GM19397 (cell line): Measurements from ENCODE around the gene MYH7.
"Not testable (repeated sequence)": the region's sequence is repeated elsewhere in the genome, so short reads cannot be mapped to it uniquely, and the experiment has no call there.

Experiments used
- ATAC-seq: cut with Tn5 transposase; IDR thresholded peaks from one replicate; pipeline ENCODE4 v1.9.1; 2021; ENCODE audit warnings: mild to moderate bottlenecking, moderate library complexity; ENCODE audit not compliant: unreplicated experiment

Gene MYH7

GRCh38 chr14:23408307-23408630, 27.2 kb downstream of the MYH7 start:
- no peak for ATAC-seq

- ATAC-seq, result no peak
Measured at GRCh38 chr14:23407516-23408306, 27.7 kb downstream of the MYH7 start, which contains the start of gene MYH6. TSS of gene MYH6 (minus strand) at chr14:23408273. CDS start at chr14:23407223, 1,050 bp downstream.

GRCh38 chr14:23406725-23407355, 28.6 kb downstream of the MYH7 start:
- ATAC-seq, result no peak

- no peak for ATAC-seq
Measured at GRCh38 chr14:23406244-23406643, 29.2 kb downstream of the MYH7 start.

GRCh38 chr14:23405516-23406025, 29.9 kb downstream of the MYH7 start:
- no peak for ATAC-seq

GRCh38 chr14:23405096-23405495, 30.4 kb downstream of the MYH7 start:
- ATAC-seq, result no peak

- no peak for ATAC-seq
Measured at GRCh38 chr14:23404331-23404900, 31.0 kb downstream of the MYH7 start.

- no peak for ATAC-seq
Measured at GRCh38 chr14:23403908-23404307, 31.6 kb downstream of the MYH7 start.

- no peak for ATAC-seq
Measured at GRCh38 chr14:23403139-23403438, 32.4 kb downstream of the MYH7 start.

GRCh38 chr14:23402296-23403138, 32.9 kb downstream of the MYH7 start:
- ATAC-seq, result no peak

GRCh38 chr14:23401291-23401690, 34.2 kb downstream of the MYH7 start:
- ATAC-seq, result no peak

- ATAC-seq, result not testable (repeated sequence)
Measured at GRCh38 chr14:23400496-23401149, 34.8 kb downstream of the MYH7 start.

- ATAC-seq, result no peak
Measured at GRCh38 chr14:23399591-23399990, 35.9 kb downstream of the MYH7 start.

GRCh38 chr14:23399136-23399535, 36.3 kb downstream of the MYH7 start:
- ATAC-seq, result no peak

- no peak for ATAC-seq
Measured at GRCh38 chr14:23398348-23398747, 37.1 kb downstream of the MYH7 start.

GRCh38 chr14:23396781-23397407, 38.6 kb downstream of the MYH7 start:
- ATAC-seq, result no peak

- ATAC-seq, result no peak
Measured at GRCh38 chr14:23396126-23396525, 39.3 kb downstream of the MYH7 start.

- no peak for ATAC-seq
Measured at GRCh38 chr14:23392613-23393012, 42.8 kb downstream of the MYH7 start.

- not testable (repeated sequence) for ATAC-seq
Measured at GRCh38 chr14:23389871-23390270, 45.6 kb downstream of the MYH7 start.

GRCh38 chr14:23389396-23389795, 46.1 kb downstream of the MYH7 start:
- no peak for ATAC-seq
